ENCODE results near the gene WFDC1. TPM values are rescaled to one million over a fixed set of nuclear protein-coding genes. Genes with fewer than 3 reads are reported as not detected.
"Not testable (repeated sequence)": the region's sequence is repeated elsewhere in the genome, so short reads cannot be mapped to it uniquely, and the experiment has no call there.

WFDC1 gene
- total RNA-seq, 1 experiment from 2014 or later: 0.97 TPM

DNA sequence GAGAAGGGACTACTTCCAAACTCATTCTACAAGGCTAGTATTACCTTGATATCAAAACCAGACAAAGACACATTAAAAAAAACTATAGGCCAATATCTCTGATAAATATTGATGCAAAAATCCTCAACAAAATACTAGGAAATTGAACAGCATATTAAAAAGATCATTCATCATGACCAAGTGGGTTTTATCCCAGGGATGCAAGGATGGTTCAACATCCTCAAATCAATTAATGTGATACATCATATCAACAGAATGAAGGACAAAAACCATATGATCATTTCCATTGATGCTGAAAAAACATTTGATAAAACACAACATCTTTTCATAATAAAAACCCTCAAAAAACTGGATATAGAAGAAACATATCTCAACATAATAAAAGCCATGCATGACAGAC is 42.6 kb downstream of the WFDC1 start:
- DNase-seq; H3K27me3 ChIP-seq (ENCODE audit: control insufficient read depth, insufficient read depth, low read length); H3K36me3 ChIP-seq (replicated peaks; ENCODE audit: control insufficient read depth, insufficient read depth, low read length); H3K4me3 ChIP-seq (ENCODE audit: insufficient read depth, low read depth, low read length): not testable (repeated sequence)

GRCh38 chr16:84339311-84339710 is 44.6 kb downstream of the WFDC1 start:
- H3K4me3 ChIP-seq (ENCODE audit: insufficient read depth, low read depth, low read length): no peak overlapping the region
- H3K27me3 ChIP-seq (ENCODE audit: control insufficient read depth, insufficient read depth, low read length): no peaks in the 10 kb centered on the region
- no peak for DNase-seq
- H3K36me3 ChIP-seq (replicated peaks; ENCODE audit: control insufficient read depth, insufficient read depth, low read length): no peaks in the 10 kb centered on the region

DNA sequence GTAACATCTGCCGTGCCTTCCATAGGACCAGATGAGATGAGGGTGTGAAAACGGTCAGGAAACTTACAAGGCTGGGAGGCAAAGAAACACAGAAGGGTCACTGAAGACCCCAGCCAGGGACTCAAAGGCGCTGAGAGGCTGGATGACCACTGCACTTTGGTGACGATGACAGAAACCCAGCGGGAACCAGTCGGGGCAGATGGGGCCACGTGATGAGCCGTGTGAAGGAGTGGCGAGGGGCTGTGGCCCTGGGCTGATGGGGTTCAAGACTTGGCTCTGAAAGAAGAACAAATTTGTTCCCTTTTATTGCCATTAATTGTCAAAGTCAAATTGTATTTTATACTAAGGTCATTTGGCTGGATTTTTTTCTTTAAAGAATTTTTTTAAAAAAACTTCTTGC is 45.1 kb downstream of the WFDC1 start:
- H3K27me3 ChIP-seq (ENCODE audit: control insufficient read depth, insufficient read depth, low read length): no peaks in the 10 kb centered on the region
- no peak for DNase-seq
- H3K4me3 ChIP-seq (ENCODE audit: insufficient read depth, low read depth, low read length): no peak overlapping the region
- H3K36me3 ChIP-seq (replicated peaks; ENCODE audit: control insufficient read depth, insufficient read depth, low read length): no peaks in the 10 kb centered on the region

GRCh38 chr16:84340325-84341040 is 45.8 kb downstream of the WFDC1 start:
- H3K27me3 ChIP-seq (ENCODE audit: control insufficient read depth, insufficient read depth, low read length): no peaks in the 10 kb centered on the region
- H3K36me3 ChIP-seq (replicated peaks; ENCODE audit: control insufficient read depth, insufficient read depth, low read length): no peaks in the 10 kb centered on the region
- DNase-seq: peak; percentile 52
- no peak overlapping the region for H3K4me3 ChIP-seq (ENCODE audit: insufficient read depth, low read depth, low read length)

DNA sequence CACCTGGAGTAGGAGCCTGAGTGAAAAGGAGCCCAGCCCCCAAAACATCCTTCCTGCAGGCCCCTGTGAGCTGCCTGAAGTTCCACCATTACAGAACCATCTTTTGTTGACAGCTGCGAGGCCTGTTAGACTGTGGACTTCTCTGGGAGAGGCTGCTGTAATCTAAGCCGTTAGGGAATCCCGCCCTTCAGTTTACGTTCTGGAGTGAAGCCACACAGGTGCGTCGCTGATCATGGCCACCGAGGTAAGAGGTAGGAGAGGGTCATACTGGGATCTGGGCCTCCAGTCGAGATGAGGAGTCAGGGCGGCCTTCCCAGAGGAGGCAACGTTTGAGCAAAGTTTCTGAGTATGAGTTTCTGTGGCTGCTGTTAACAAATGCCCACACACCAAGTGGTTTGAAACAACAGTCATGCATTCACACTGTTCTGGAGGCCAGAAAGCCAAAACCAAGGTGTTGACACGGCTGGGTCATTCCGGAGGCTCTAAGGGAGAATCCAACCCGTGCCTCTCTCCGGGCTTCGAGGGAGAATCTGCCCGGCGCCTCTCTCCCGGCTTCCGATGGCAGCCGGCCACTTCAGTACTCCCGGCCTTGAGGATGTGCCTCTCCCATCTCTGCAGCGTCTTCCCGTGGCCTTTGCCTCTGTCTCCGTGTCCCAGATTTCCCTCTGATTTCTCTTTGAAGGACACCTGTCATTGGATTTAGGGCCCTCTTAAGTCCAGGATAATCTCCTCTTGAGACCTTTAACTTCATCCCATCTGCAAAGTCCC is 47.0 kb downstream of the WFDC1 start:
- no peaks in the 10 kb centered on the region for H3K36me3 ChIP-seq (replicated peaks; ENCODE audit: control insufficient read depth, insufficient read depth, low read length)
- H3K27me3 ChIP-seq (ENCODE audit: control insufficient read depth, insufficient read depth, low read length): no peaks in the 10 kb centered on the region
- DNase-seq: no peak
- H3K4me3 ChIP-seq (ENCODE audit: insufficient read depth, low read depth, low read length): no peak overlapping the region

DNA sequence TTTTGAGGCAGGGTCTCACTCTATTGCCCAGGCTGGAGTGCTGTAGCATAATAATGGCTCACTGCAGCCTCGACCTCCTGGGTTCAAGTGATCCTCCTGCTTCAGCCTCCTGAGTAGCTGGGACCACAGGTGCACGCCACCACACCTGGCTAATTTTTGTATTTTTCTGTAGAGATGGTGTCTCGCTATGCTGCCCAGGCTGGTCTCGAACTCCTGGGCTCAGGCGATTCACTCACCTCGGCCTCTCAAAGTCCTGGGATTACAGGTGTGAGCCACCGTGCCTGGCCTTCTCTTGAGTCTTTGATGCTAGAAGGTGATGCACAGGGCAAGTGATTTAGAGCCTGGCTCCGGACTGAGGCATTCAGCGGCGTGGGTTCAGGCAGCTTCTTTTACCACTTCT is 49.1 kb downstream of the WFDC1 start:
- DNase-seq; H3K36me3 ChIP-seq (replicated peaks; ENCODE audit: control insufficient read depth, insufficient read depth, low read length); H3K4me3 ChIP-seq (ENCODE audit: insufficient read depth, low read depth, low read length); H3K27me3 ChIP-seq (ENCODE audit: control insufficient read depth, insufficient read depth, low read length): not testable (repeated sequence)

DNA sequence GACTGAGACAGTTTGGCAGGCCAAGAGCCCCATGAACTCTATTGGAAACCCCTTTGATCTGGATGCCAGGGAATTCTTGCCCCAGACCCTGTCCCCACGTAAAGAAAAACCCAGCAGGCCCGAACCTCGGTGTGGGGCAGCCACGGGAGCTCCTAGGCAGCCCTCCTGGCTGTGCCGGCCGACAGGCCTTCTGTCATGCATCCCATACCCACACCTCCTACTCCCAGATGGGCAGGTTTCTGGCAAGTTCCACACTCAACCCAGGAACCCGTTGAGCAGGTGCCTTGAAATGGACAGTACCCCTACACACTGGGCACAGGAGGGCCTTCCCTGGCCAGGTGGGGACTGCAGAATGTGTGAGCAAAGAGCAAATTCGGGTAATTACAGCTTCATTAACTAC is 50.1 kb downstream of the WFDC1 start:
- Histone ChIP-seq H3K36me3 (replicated peaks; ENCODE audit: control insufficient read depth, insufficient read depth, low read length) (no peaks in the 10 kb centered on the region), H3K4me3 (ENCODE audit: insufficient read depth, low read depth, low read length) (no peak overlapping the region), H3K27me3 (ENCODE audit: control insufficient read depth, insufficient read depth, low read length) (no peaks in the 10 kb centered on the region)
- DNase-seq: no peak

DNA sequence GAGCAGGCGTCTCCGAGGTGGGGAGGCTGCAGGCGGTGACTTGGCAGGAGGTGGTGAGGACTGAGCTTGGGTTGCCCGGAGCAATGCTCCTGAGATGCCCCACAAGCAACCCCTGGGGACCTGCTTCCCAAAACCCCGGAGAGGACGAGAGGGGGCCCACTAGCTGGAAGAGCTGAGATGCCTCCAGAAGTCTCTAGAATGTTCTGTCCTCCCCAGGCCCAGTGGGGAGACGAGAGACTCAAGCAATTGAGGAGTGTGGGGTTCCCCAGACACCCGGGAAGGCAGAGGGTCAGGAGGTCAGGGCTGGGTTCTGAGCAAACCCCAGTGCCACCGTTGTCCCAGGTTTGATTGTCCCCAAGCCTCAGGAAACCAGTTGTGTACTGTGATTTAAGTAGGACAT is 52.5 kb downstream of the WFDC1 start:
- Histone ChIP-seq H3K4me3 (ENCODE audit: insufficient read depth, low read depth, low read length) (no peak overlapping the region), H3K27me3 (ENCODE audit: control insufficient read depth, insufficient read depth, low read length) (no peaks in the 10 kb centered on the region), H3K36me3 (replicated peaks; ENCODE audit: control insufficient read depth, insufficient read depth, low read length) (no peaks in the 10 kb centered on the region)
- DNase-seq: no peak

DNA sequence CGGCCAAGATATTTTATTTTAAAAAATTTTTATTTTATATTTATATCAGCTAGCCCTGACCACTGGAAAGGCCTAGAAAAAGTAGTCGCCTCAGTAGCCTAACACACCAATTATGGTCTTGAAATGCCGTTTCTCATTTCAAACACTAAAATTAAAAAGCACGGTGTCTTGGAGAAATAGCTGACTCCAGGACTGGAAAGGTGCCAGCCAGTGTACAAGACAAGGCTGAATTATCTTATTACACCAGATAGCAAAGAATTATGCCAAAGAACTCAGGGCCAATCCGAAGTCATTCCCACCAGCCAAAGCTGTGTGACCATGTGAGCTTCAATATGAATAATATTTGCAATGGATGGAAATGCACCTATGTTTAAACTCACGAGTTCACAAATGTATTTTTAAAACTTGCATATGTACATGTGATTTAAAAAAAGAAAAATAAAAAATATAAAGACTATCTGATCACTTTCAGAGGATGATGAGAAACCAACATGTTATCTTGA is 53.8 kb downstream of the WFDC1 start:
- no peak for DNase-seq
- H3K36me3 ChIP-seq (replicated peaks; ENCODE audit: control insufficient read depth, insufficient read depth, low read length): no peaks in the 10 kb centered on the region
- H3K4me3 ChIP-seq (ENCODE audit: insufficient read depth, low read depth, low read length): no peak overlapping the region
- H3K27me3 ChIP-seq (ENCODE audit: control insufficient read depth, insufficient read depth, low read length): no peaks in the 10 kb centered on the region

- H3K27me3 ChIP-seq (ENCODE audit: control insufficient read depth, insufficient read depth, low read length): no peaks in the 10 kb centered on the region
- H3K36me3 ChIP-seq (replicated peaks; ENCODE audit: control insufficient read depth, insufficient read depth, low read length): no peaks in the 10 kb centered on the region
- no peak overlapping the region for H3K4me3 ChIP-seq (ENCODE audit: insufficient read depth, low read depth, low read length)
- DNase-seq: no peak
These were observed 55.4 kb downstream of the WFDC1 start for GRCh38 chr16:84349862-84350684.

- DNase-seq: no peak
- no peaks in the 10 kb centered on the region for H3K27me3 ChIP-seq (ENCODE audit: control insufficient read depth, insufficient read depth, low read length)
- H3K36me3 ChIP-seq (replicated peaks; ENCODE audit: control insufficient read depth, insufficient read depth, low read length): no peaks in the 10 kb centered on the region
- no peak overlapping the region for H3K4me3 ChIP-seq (ENCODE audit: insufficient read depth, low read depth, low read length)
These were observed 56.2 kb downstream of the WFDC1 start for GRCh38 chr16:84350685-84351400.

GRCh38 chr16:84351630-84352029 is 57.0 kb downstream of the WFDC1 start:
- no peaks in the 10 kb centered on the region for H3K27me3 ChIP-seq (ENCODE audit: control insufficient read depth, insufficient read depth, low read length)
- no peaks in the 10 kb centered on the region for H3K36me3 ChIP-seq (replicated peaks; ENCODE audit: control insufficient read depth, insufficient read depth, low read length)
- no peak for DNase-seq
- H3K4me3 ChIP-seq (ENCODE audit: insufficient read depth, low read depth, low read length): no peak overlapping the region

- no peak for DNase-seq
- H3K4me3 ChIP-seq (ENCODE audit: insufficient read depth, low read depth, low read length): no peak overlapping the region
- H3K36me3 ChIP-seq (replicated peaks; ENCODE audit: control insufficient read depth, insufficient read depth, low read length): no peaks in the 10 kb centered on the region
- no peaks in the 10 kb centered on the region for H3K27me3 ChIP-seq (ENCODE audit: control insufficient read depth, insufficient read depth, low read length)
These were observed 59.6 kb downstream of the WFDC1 start for GRCh38 chr16:84354306-84354705.

DNA sequence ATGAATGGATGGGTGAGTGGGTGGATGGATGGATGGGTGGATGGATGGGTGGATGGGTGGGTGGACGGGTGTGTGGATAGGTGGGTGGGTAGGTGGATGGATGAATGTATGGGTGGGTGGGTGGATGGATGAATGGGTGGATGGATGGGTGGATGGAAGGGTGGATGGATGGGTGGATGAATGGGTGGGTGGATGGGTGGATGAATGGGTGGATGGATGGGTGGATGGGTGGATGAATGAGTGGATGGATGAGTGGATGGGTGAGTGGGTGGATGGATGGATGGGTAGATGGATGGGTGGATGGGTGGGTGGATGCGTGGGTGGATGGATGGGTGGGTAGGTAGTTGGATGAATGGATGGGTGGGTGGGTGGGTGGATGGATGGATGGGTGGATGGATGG is 60.5 kb downstream of the WFDC1 start:
- Histone ChIP-seq H3K36me3 (replicated peaks; ENCODE audit: control insufficient read depth, insufficient read depth, low read length) (no peaks in the 10 kb centered on the region), H3K27me3 (ENCODE audit: control insufficient read depth, insufficient read depth, low read length) (no peaks in the 10 kb centered on the region)
- DNase-seq: no peak

More for the DNA sequence above, 60.5 kb downstream of the WFDC1 start:
- no peak overlapping the region for H3K4me3 ChIP-seq (ENCODE audit: insufficient read depth, low read depth, low read length)

Measured in H7 (cell line).